K562 (cell line): Measurements from ENCODE around the gene KYAT1. TPM values are rescaled to one million over a fixed set of nuclear protein-coding genes. Genes with fewer than 3 reads are reported as not detected.

Source experiments
- ATF6 ChIP-seq: sonication (generic); formaldehyde crosslinking; IDR thresholded peaks from 2 replicates; pipeline ENCODE4 v1.4.0; 2020; ENCODE audit warnings: mild to moderate bottlenecking, missing genetic modification reagents
- ESRRB ChIP-seq: fragments of 250-450 bp; sonication (Bioruptor Pico); IDR thresholded peaks from 2 replicates; pipeline ENCODE4 v1.5.0; 2020; ENCODE audit warnings: mild to moderate bottlenecking, moderate library complexity, borderline replicate concordance
- EWSR1 ChIP-seq: fragments of 450-650 bp; IDR thresholded peaks from 2 replicates; pipeline ENCODE4 v1.6.1; 2018; ENCODE audit warnings: borderline replicate concordance, mild to moderate bottlenecking, low read depth, moderate library complexity; ENCODE audit not compliant: partially characterized antibody
- FOXO4 ChIP-seq: fragments of 450-650 bp; formaldehyde crosslinking; IDR thresholded peaks from 2 replicates; pipeline ENCODE4 v1.4.0; 2020; ENCODE audit warnings: mild to moderate bottlenecking, moderate library complexity
- HLTF ChIP-seq: fragments of 450-650 bp; IDR thresholded peaks from 2 replicates; pipeline ENCODE4 v1.6.1; 2016
- MAFF ChIP-seq: IDR thresholded peaks from 2 replicates; pipeline ENCODE4 v1.6.1; 2012; ENCODE audit warnings: low read length, improper control_type of control experiment
- POLR2B ChIP-seq: fragments of 450-650 bp; IDR thresholded peaks from 2 replicates; pipeline ENCODE4 v1.6.1; 2018; ENCODE audit warnings: low read depth; ENCODE audit not compliant: partially characterized antibody
- SAFB2 ChIP-seq: fragments of 200-400 bp; formaldehyde crosslinking; IDR thresholded peaks from 2 replicates; pipeline ENCODE4 v1.6.1; 2018; ENCODE audit warnings: borderline replicate concordance, low read length, low read depth, moderate library complexity; ENCODE audit not compliant: severe bottlenecking
- SRSF3 ChIP-seq: fragments of 200-400 bp; formaldehyde crosslinking; IDR thresholded peaks from 2 replicates; pipeline ENCODE4 v1.6.1; 2016; ENCODE audit warnings: mild to moderate bottlenecking, low read length, moderate library complexity; ENCODE audit not compliant: insufficient read depth
- SRSF9 ChIP-seq: fragments of 200-400 bp; formaldehyde crosslinking; IDR thresholded peaks from 2 replicates; pipeline ENCODE4 v1.6.1; 2017; ENCODE audit warnings: low read depth, low read length, borderline replicate concordance
- TRIM24 ChIP-seq, 2 experiments: fragments of 450-650 bp; IDR thresholded peaks; 2 replicates each; pipeline ENCODE4 v1.6.1; 2016
- ZNF124 ChIP-seq: sonication (generic); formaldehyde crosslinking; IDR thresholded peaks from 2 replicates; pipeline ENCODE4 v1.8.1; 2022; ENCODE audit warnings: missing genetic modification reagents
- ZNF354B ChIP-seq: fragments of 250-450 bp; sonication (Bioruptor Pico); IDR thresholded peaks from 2 replicates; pipeline ENCODE4 v1.4.0; 2020
- ZNF444 ChIP-seq: fragments of 250-450 bp; sonication (Bioruptor Pico); IDR thresholded peaks from 2 replicates; pipeline ENCODE4 v1.4.0; 2020; ENCODE audit warnings: mild to moderate bottlenecking, moderate library complexity
- ZNF644 ChIP-seq: fragments of 200-800 bp; sonication (Bioruptor generic); IDR thresholded peaks from 2 replicates; pipeline ENCODE4 v1.6.1; 2016; ENCODE audit warnings: low read depth, missing genetic modification characterization, missing compliant biosample characterization
- ZSCAN29 ChIP-seq: fragments of 450-650 bp; IDR thresholded peaks from 2 replicates; pipeline ENCODE4 v1.6.1; 2017
- polyA plus RNA-seq, 8 experiments: library from polyadenylated mRNA; depleted of rRNA in 4 of 8; stranded (reverse) in 5 of 8; unstranded in 3 of 8; fragments of >200 nt; fragmentation: Nextera tagmentation in 2 of 8; fragmentation: Illumina TruSeq in 1 of 8; extraction: Ambion mirVana in 2 of 8; extraction: Trizol in 1 of 8; gene quantifications; 2 replicates each; pipeline versions ENCODE4 v1.2.1 to v1.2.3, GENCODE V29; 2011 to 2014; ENCODE audit warnings: inconsistent platforms in 1 of 8, missing spikeins in 1 of 8
- total RNA-seq, 7 experiments: library from RNA; depleted of rRNA in 6 of 7; stranded (reverse); fragments of >200 nt in 6 of 7; fragmentation: Illumina TruSeq in 2 of 7; extraction: Trizol in 2 of 7; gene quantifications; 2 replicates each; pipeline versions ENCODE4 v1.2.1 to v1.2.3, GENCODE V29; 2011 to 2021; ENCODE audit warnings: low replicate concordance in 1 of 7
- TF ChIP-seq, protein P1 (sequence below): fragments of 450-650 bp; IDR thresholded peaks from 2 replicates; pipeline ENCODE4 v1.6.1; 2016; ENCODE audit warnings: low read depth

Gene KYAT1
- total and polyA plus RNA-seq, 9 of the 15 experiments (the other 6 are each of a cell fraction or from before 2014, with no cell fraction given) = 6.4 to 16.8 (median 11.1) TPM

DNA sequence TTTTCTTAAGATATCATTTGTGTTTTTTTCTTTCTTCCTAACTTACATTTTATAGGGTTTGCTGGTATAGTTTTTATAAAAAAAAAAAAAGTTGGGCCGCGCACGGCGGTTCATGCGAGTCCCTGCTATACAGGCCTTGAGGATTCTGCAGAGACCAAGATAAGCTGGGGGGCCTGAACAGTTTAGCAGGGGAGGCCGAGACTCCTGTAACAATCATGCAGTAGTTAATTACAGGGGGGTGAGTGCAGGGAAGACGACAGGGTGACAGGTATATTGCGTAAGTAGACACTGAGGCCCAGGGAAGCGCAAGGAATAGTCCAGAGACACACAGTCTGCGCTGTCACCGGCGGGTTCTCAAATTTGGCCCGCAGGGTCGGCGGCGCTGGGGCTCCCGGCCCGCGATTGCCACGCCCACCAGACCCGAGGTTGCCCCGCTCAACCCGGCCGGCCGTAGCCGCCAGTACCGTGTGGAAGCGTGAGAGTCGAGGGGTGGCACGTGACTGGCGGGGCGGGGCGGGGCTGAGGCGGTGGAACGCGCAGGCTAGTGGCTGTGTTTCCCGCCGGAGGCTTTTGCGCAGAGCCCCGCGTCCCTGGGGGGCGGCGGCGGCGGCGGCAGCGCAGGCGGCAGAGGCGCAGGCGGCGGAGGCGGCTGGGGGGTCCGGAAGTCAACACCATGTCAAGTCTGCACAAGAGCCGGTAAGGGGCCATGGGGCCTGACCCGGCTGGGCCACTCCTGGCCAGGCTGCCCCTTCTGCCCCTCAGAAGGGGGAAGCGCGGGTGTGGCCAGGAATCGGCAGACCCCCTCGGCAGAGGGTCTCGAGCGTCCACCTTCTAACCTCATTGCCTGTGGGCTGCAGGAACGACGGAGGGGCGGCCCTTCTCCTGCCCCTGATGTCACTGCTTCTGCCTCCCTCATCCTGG, 94.8 kb downstream of the KYAT1 start, which contains the start of gene TBC1D13 (continued):
- TF ChIP-seq ZNF644 (tag) (0 out of 2 replicates have a peak, but pooled peaks have one; percentile 25), TRIM24 (IDR thresholded peaks at IDR 0.05) (peak; percentile 57 to 95; a peak in 3 of 4 replicates), MAFF (no peak), SRSF9 (no peak), EWSR1 (no peak), ZNF354B (CRISPR knock-in tag) (no peak), ZSCAN29 (no peak), ZNF124 (CRISPR knock-in tag) (0 out of 2 replicates have a peak, but pooled peaks have one; percentile 68), POLR2B (no peak), ATF6 (peak; percentile 99), SAFB2 (no peak), SRSF3 (no peak), ZNF444 (CRISPR knock-in tag) (no peak), HLTF (peak; percentile 52; the same call in 1 of the 2 replicates), ESRRB (CRISPR knock-in tag) (no peak), FOXO4 (CRISPR knock-in tag) (no peak)
- TF ChIP-seq, protein P1, sequence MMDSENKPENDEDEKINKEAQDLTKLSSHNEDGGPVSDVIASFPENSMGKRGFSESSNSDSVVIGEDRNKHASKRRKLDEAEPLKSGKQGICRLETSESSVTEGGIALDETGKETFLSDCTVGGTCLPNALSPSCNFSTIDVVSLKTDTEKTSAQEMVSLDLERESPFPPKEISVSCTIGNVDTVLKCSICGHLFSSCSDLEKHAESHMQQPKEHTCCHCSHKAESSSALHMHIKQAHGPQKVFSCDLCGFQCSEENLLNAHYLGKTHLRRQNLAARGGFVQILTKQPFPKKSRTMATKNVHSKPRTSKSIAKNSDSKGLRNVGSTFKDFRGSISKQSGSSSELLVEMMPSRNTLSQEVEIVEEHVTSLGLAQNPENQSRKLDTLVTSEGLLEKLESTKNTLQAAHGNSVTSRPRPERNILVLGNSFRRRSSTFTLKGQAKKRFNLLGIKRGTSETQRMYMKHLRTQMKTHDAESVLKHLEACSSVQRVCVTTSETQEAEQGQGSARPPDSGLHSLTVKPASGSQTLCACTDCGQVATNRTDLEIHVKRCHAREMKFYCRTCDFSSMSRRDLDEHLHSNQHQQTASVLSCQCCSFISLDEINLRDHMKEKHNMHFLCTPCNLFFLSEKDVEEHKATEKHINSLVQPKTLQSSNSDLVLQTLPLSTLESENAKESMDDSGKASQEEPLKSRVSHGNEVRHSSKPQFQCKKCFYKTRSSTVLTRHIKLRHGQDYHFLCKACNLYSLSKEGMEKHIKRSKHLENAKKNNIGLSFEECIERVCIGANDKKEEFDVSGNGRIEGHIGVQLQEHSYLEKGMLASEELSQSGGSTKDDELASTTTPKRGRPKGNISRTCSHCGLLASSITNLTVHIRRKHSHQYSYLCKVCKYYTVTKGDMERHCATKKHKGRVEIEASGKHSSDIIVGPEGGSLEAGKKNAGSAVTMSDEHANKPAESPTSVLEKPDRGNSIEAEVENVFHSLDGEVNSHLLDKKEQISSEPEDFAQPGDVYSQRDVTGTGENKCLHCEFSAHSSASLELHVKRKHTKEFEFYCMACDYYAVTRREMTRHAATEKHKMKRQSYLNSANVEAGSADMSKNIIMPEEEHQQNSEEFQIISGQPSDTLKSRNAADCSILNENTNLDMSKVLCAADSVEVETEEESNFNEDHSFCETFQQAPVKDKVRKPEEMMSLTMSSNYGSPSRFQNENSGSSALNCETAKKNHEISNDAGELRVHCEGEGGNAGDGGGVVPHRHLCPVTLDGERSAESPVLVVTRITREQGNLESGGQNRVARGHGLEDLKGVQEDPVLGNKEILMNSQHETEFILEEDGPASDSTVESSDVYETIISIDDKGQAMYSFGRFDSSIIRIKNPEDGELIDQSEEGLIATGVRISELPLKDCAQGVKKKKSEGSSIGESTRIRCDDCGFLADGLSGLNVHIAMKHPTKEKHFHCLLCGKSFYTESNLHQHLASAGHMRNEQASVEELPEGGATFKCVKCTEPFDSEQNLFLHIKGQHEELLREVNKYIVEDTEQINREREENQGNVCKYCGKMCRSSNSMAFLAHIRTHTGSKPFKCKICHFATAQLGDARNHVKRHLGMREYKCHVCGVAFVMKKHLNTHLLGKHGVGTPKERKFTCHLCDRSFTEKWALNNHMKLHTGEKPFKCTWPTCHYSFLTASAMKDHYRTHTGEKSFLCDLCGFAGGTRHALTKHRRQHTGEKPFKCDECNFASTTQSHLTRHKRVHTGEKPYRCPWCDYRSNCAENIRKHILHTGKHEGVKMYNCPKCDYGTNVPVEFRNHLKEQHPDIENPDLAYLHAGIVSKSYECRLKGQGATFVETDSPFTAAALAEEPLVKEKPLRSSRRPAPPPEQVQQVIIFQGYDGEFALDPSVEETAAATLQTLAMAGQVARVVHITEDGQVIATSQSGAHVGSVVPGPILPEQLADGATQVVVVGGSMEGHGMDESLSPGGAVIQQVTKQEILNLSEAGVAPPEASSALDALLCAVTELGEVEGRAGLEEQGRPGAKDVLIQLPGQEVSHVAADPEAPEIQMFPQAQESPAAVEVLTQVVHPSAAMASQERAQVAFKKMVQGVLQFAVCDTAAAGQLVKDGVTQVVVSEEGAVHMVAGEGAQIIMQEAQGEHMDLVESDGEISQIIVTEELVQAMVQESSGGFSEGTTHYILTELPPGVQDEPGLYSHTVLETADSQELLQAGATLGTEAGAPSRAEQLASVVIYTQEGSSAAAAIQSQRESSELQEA = no peak
